Fibroblast of the aortic adventitia (primary cell): Measurements from ENCODE around the gene PIGM. TPM values are rescaled to one million over a fixed set of nuclear protein-coding genes. Genes with fewer than 3 reads are reported as not detected.

ENCODE experiments used
- DNase-seq: peaks from one replicate; pipeline ENCODE4 v3.0.0-alpha.2; 2010; ENCODE audit warnings: low read depth
- H3K4me3 ChIP-seq: 2 replicates; pipeline ENCODE4 v1.5.1; 2011; ENCODE audit warnings: low read depth, mild to moderate bottlenecking, control low read depth, low read length, moderate library complexity
- CTCF ChIP-seq: IDR thresholded peaks from 2 replicates; pipeline ENCODE4 v1.5.1; 2011; ENCODE audit warnings: mild to moderate bottlenecking, low read length, control low read depth, inconsistent platforms; ENCODE audit not compliant: insufficient read depth
- total RNA-seq: library from RNA; depleted of rRNA; stranded (reverse); fragments of >200 nt; gene quantifications from 2 replicates; pipeline ENCODE4 v1.2.3, GENCODE V29; 2012; ENCODE audit warnings: low replicate concordance

Gene PIGM
- total RNA-seq, 1 donor: 7.7 TPM

- DNase-seq: no peak
- TF ChIP-seq CTCF: no peak
- no peak overlapping the region for H3K4me3 ChIP-seq
These were observed 36.4 kb upstream of the PIGM start for GRCh38 chr1:160068225-160068624.

- TF ChIP-seq CTCF: no peak
- no peak for DNase-seq
These were observed 35.3 kb upstream of the PIGM start for GRCh38 chr1:160066829-160067745.

GRCh38 chr1:160064746-160065145 lies 33.0 kb upstream of the PIGM start:
- no peak for TF ChIP-seq CTCF
- no peak for DNase-seq

More at GRCh38 chr1:160066829-160067745, 35.3 kb upstream of the PIGM start:
- H3K4me3 ChIP-seq: no peak overlapping the region

GRCh38 chr1:160064164-160064563 lies 32.4 kb upstream of the PIGM start:
- DNase-seq: no peak
- no peak for TF ChIP-seq CTCF
- H3K4me3 ChIP-seq: no peak overlapping the region

More at GRCh38 chr1:160064746-160065145, 33.0 kb upstream of the PIGM start:
- no peak overlapping the region for H3K4me3 ChIP-seq

- TF ChIP-seq CTCF: no peak
- DNase-seq: no peak
- H3K4me3 ChIP-seq: no peak overlapping the region
These were observed 31.4 kb upstream of the PIGM start for GRCh38 chr1:160063176-160063575.

GRCh38 chr1:160062230-160062532 lies 30.4 kb upstream of the PIGM start:
- DNase-seq: no peak
- no peak overlapping the region for H3K4me3 ChIP-seq
- no peak for TF ChIP-seq CTCF
